CD4-positive, alpha-beta memory T cell (primary cell): Measurements from ENCODE around the gene PLD6. TPM values are rescaled to one million over a fixed set of nuclear protein-coding genes. Genes with fewer than 3 reads are reported as not detected.

Experiments
- CTCF ChIA-PET: fragments of 350-600 bp; sonication (Branson Sonifier 250); formaldehyde crosslinking; loops from one replicate; lab custom pipeline; 2021; ENCODE audit warnings: inconsistent platforms; ENCODE audit not compliant: partially characterized antibody; lab: Charles Lee
- POLR2A ChIA-PET: fragments of 350-600 bp; sonication (Branson Sonifier 250); formaldehyde crosslinking; loops from one replicate; lab custom pipeline; 2021; ENCODE audit not compliant: partially characterized antibody; lab: Charles Lee
- DNase-seq, 5 donors: peaks; one replicate each; pipeline versions ENCODE4 v3.0.0 to v3.0.0-alpha.2; 2020 to 2022; ENCODE audit warnings: mixed read lengths in 1 of 5
- H3K27ac ChIP-seq: one replicate; pipeline ENCODE4 v1.7.0; 2013; ENCODE audit warnings: low read depth, low read length
- H3K27me3 ChIP-seq: 2 replicates; pipeline ENCODE4 v1.7.0; 2013; ENCODE audit warnings: mild to moderate bottlenecking, low read length, moderate library complexity; ENCODE audit not compliant: insufficient read depth
- H3K36me3 ChIP-seq: 2 replicates; pipeline ENCODE4 v1.7.0; 2013; ENCODE audit warnings: mild to moderate bottlenecking, low read length, moderate library complexity; ENCODE audit not compliant: insufficient read depth
- H3K4me1 ChIP-seq: 2 replicates; pipeline ENCODE4 v1.7.0; 2013; ENCODE audit warnings: mild to moderate bottlenecking, low read length, moderate library complexity; ENCODE audit not compliant: insufficient read depth
- H3K4me3 ChIP-seq, 2 donors: one replicate each; pipeline ENCODE4 v1.7.0; 2013; ENCODE audit warnings: low read length in 2 of 2, mild to moderate bottlenecking in 1 of 2
- H3K9me3 ChIP-seq, 2 donors: one replicate each; pipeline ENCODE4 v1.7.0; 2013; ENCODE audit warnings: low read length in 2 of 2, control low read depth in 1 of 2; ENCODE audit not compliant: control insufficient read depth in 1 of 2
- H3K27ac Mint-ChIP-seq, 7 donors: one replicate each; pipeline ENCODE4 v1.8.0; 2020 to 2021; ENCODE audit warnings: mixed read lengths in 7 of 7, mild to moderate bottlenecking in 6 of 7, inconsistent platforms in 3 of 7, moderate library complexity in 3 of 7
- H3K27me3 Mint-ChIP-seq, 2 donors: one replicate each; pipeline ENCODE4 v1.8.0; 2020 to 2021; ENCODE audit warnings: mixed read lengths in 2 of 2
- H3K36me3 Mint-ChIP-seq, 2 donors: one replicate each; pipeline ENCODE4 v1.8.0; 2020 to 2021; ENCODE audit warnings: mixed read lengths in 2 of 2, inconsistent platforms in 1 of 2, mild to moderate bottlenecking in 1 of 2
- H3K4me1 Mint-ChIP-seq, 4 donors: one replicate each; pipeline ENCODE4 v1.8.0; 2020 to 2021; ENCODE audit warnings: mixed read lengths in 4 of 4, mild to moderate bottlenecking in 1 of 4
- H3K4me3 Mint-ChIP-seq, 8 donors: one replicate each; pipeline ENCODE4 v1.8.0; 2020 to 2021; ENCODE audit warnings: mixed read lengths in 8 of 8, mild to moderate bottlenecking in 7 of 8, moderate library complexity in 6 of 8, inconsistent platforms in 3 of 8
- H3K9me3 Mint-ChIP-seq, 8 donors: one replicate each; pipeline ENCODE4 v1.8.0; 2020 to 2021; ENCODE audit warnings: mixed read lengths in 8 of 8, mild to moderate bottlenecking in 5 of 8, inconsistent platforms in 3 of 8, moderate library complexity in 1 of 8
- intact Hi-C: fragments of 100-400 bp; cut with micrococcal nuclease; formaldehyde crosslinking; loops from one replicate; pipeline ENCODE4 v1.15.1; 2023
- polyA plus RNA-seq, 2 donors: library from polyadenylated mRNA; unstranded; fragments of 300-500 nt; fragmentation: Illumina TruSeq; gene quantifications; one replicate each; pipeline ENCODE4 v1.2.3, GENCODE V29; 2021
- total RNA-seq, 2 experiments: library from RNA; stranded (reverse); gene quantifications; one replicate each; pipeline ENCODE4 v1.2.3, GENCODE V29; 2021

Gene PLD6
- total and polyA plus RNA-seq, 4 experiments from 2014 or later = 12.8 to 26.6 (median 16.1) TPM

DNA sequence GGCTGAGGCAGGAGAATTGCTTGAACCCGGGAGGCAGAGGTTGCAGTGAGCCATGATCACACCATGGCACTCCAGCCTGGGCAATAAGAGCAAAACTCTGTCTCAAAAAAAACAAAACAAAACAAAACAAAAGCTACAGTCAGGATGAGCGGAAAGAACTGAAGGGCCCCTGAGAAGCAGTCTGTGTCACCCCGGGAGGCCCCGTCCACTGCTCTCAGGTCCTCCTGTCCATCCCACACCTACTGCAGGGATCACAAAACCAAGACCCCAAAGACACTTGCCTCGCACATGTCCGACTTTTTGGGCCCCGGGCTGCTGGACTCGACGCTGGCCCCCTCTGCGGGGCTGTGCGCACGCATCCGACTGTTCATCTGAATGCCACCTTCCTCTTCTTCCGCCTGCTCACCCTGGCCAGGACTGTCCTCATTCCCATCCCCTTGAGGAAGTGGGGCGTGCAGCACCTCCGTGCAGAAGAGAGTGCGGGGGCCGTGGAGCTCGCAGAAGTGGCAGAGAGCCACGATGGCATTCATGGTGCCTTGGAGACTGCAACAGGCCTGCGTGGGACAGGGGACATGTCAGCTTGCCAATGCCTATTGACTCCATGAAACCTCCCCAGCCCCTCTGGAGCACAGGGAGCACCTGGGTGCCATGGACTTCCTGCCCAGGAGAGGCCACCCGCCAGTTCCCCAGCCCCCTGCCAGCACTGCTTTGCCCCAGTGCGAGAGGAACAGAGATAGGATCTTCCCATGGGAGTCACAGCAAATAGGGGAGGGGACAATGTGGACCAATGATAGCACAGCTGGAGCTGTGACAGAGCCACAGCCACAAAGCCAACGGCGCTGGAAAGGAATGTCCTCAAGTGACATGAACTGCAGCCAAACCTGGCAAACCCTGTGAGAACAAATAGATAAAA lies 21.7 kb upstream of the PLD6 start:
- peaks cover 75% of the 10 kb centered on the region for H3K36me3 ChIP-seq
- peaks cover 45 to 81% of the 10 kb centered on the region in 2 donors for H3K36me3 Mint-ChIP-seq
- no peak overlapping the region for H3K27ac Mint-ChIP-seq

GRCh38 chr17:17226451-17227265 lies 20.5 kb upstream of the PLD6 start:
- H3K27ac Mint-ChIP-seq = no peak overlapping the region
- no peaks in the 10 kb centered on the region for H3K9me3 Mint-ChIP-seq
- no peak for DNase-seq
- Histone ChIP-seq H3K4me1 (no peaks in the 10 kb centered on the region), H3K27ac (no peak overlapping the region), H3K27me3 (no peaks in the 10 kb centered on the region), H3K9me3 (no peaks in the 10 kb centered on the region), H3K4me3 (no peak overlapping the region), H3K36me3 (peaks cover 79% of the 10 kb centered on the region)
- ChIA-PET CTCF (no interaction called here), POLR2A (interaction anchor here (0.8 to 2.2 kb wide), 2 partner anchors 10 to 21 kb away, joined by 3 to 9 read pairs; partner anchors contain the start of genes FLCN and PLD6)
- intact Hi-C loops = no loop called here
- H3K36me3 Mint-ChIP-seq = peaks cover 42 to 81% of the 10 kb centered on the region in 2 donors
- H3K4me1 Mint-ChIP-seq = peaks cover 0 to 7% (median under 1%) of the 10 kb centered on the region in 4 donors
- H3K27me3 Mint-ChIP-seq = no peaks in the 10 kb centered on the region
- no peak overlapping the region for H3K4me3 Mint-ChIP-seq

More for the DNA sequence above, 21.7 kb upstream of the PLD6 start:
- no peaks in the 10 kb centered on the region for H3K9me3 Mint-ChIP-seq
- no peak for DNase-seq
- H3K27me3 ChIP-seq = no peaks in the 10 kb centered on the region
- no peaks in the 10 kb centered on the region for H3K9me3 ChIP-seq
- POLR2A ChIA-PET = interaction anchor here (0.6 to 2.2 kb wide), 2 partner anchors 9 to 221 kb away, joined by 3 to 9 read pairs; partner anchors contain the start of gene FLCN
- peaks cover 0 to 10% (median 1%) of the 10 kb centered on the region in 4 donors for H3K4me1 Mint-ChIP-seq
- H3K4me3 Mint-ChIP-seq = no peak overlapping the region
- H3K27me3 Mint-ChIP-seq = no peaks in the 10 kb centered on the region
- no peaks in the 10 kb centered on the region for H3K4me1 ChIP-seq
- H3K4me3 ChIP-seq = no peak overlapping the region
- H3K27ac ChIP-seq = no peak overlapping the region
- CTCF ChIA-PET = no interaction called here
- intact Hi-C loops = no loop called here

- no peak overlapping the region for H3K4me3 ChIP-seq
- intact Hi-C loops = no loop called here
- Mint-ChIP-seq H3K4me3 (no peak overlapping the region), H3K36me3 (peaks cover 40 to 82% of the 10 kb centered on the region in 2 donors), H3K9me3 (no peaks in the 10 kb centered on the region), H3K27ac (no peak overlapping the region), H3K4me1 (peaks cover 0 to 4% (median 0%) of the 10 kb centered on the region in 4 donors), H3K27me3 (no peaks in the 10 kb centered on the region)
- H3K9me3 ChIP-seq = no peaks in the 10 kb centered on the region
- no peaks in the 10 kb centered on the region for H3K27me3 ChIP-seq
- H3K36me3 ChIP-seq = peaks cover 81% of the 10 kb centered on the region
- POLR2A ChIA-PET = no interaction called here
- no peak overlapping the region for H3K27ac ChIP-seq
- DNase-seq = no peak
- CTCF ChIA-PET = no interaction called here
- no peaks in the 10 kb centered on the region for H3K4me1 ChIP-seq
Observed at GRCh38 chr17:17225901-17226300, 19.8 kb upstream of the PLD6 start.

DNA sequence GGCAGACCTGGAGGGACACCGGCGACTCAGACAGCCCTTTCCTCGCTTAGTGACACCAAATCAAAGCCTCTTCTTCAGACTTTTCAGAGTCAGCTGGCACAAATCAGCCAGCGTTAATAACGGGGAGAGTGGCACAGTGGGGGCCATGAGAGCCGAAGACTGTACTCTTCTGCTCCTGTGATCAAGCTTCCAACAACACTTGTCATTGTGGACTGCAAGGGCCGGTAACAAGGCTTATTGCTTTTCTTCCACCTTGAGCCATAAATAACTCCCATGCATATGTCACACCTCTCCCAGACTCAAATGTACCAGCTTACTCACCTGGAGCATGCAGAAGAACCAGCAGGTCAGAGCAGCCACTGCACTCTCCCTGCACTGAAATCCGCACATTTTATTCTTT lies 18.0 kb upstream of the PLD6 start:
- Histone ChIP-seq H3K27me3 (no peaks in the 10 kb centered on the region), H3K36me3 (peaks cover 85% of the 10 kb centered on the region), H3K9me3 (no peaks in the 10 kb centered on the region), H3K4me1 (no peaks in the 10 kb centered on the region), H3K4me3 (no peak overlapping the region), H3K27ac (no peak overlapping the region)
- intact Hi-C loops = no loop called here
- POLR2A ChIA-PET = no interaction called here
- peaks cover 0 to 1% (median 0%) of the 10 kb centered on the region in 8 donors for H3K9me3 Mint-ChIP-seq
- no peak overlapping the region for H3K27ac Mint-ChIP-seq
- DNase-seq = no peak
- no peaks in the 10 kb centered on the region for H3K27me3 Mint-ChIP-seq
- H3K4me1 Mint-ChIP-seq = peaks cover 0 to under 1% (median 0%) of the 10 kb centered on the region in 4 donors
- peaks cover 36 to 84% of the 10 kb centered on the region in 2 donors for H3K36me3 Mint-ChIP-seq
- H3K4me3 Mint-ChIP-seq = no peak overlapping the region
- CTCF ChIA-PET = no interaction called here

GRCh38 chr17:17223736-17224135 lies 17.6 kb upstream of the PLD6 start:
- POLR2A ChIA-PET = no interaction called here

GRCh38 chr17:17221329-17221728 lies 15.2 kb upstream of the PLD6 start:
- no peak for DNase-seq
- no peak overlapping the region for H3K4me3 ChIP-seq
- H3K27ac ChIP-seq = no peak overlapping the region
- H3K9me3 Mint-ChIP-seq = peaks cover 0 to 1% (median 0%) of the 10 kb centered on the region in 8 donors
- H3K4me1 Mint-ChIP-seq = no peaks in the 10 kb centered on the region
- no peaks in the 10 kb centered on the region for H3K9me3 ChIP-seq
- no peaks in the 10 kb centered on the region for H3K27me3 ChIP-seq
- H3K36me3 Mint-ChIP-seq = peaks cover 45 to 81% of the 10 kb centered on the region in 2 donors
- POLR2A ChIA-PET = interaction anchor here (1.1 to 1.5 kb wide), 2 partner anchors 14 to 15 kb away, joined by 3 to 4 read pairs; no protein-coding TSS in a partner anchor
- H3K27me3 Mint-ChIP-seq = no peaks in the 10 kb centered on the region
- H3K4me1 ChIP-seq = no peaks in the 10 kb centered on the region
- CTCF ChIA-PET = no interaction called here
- peak overlapping the region in 1 of 8 donors; percentile 8 for H3K4me3 Mint-ChIP-seq
- peak overlapping the region in 2 of 7 donors; percentile 46 to 63 for H3K27ac Mint-ChIP-seq
- intact Hi-C loops = no loop called here
- peaks cover 84% of the 10 kb centered on the region for H3K36me3 ChIP-seq

More at GRCh38 chr17:17223736-17224135, 17.6 kb upstream of the PLD6 start:
- no peak overlapping the region for H3K4me3 ChIP-seq
- Mint-ChIP-seq H3K4me1 (no peaks in the 10 kb centered on the region), H3K9me3 (peaks cover 0 to 1% (median 0%) of the 10 kb centered on the region in 8 donors), H3K27ac (no peak overlapping the region), H3K36me3 (peaks cover 36 to 82% of the 10 kb centered on the region in 2 donors), H3K27me3 (no peaks in the 10 kb centered on the region), H3K4me3 (no peak overlapping the region)
- H3K36me3 ChIP-seq = peaks cover 82% of the 10 kb centered on the region
- no peaks in the 10 kb centered on the region for H3K9me3 ChIP-seq
- intact Hi-C loops = no loop called here
- no peaks in the 10 kb centered on the region for H3K4me1 ChIP-seq
- H3K27me3 ChIP-seq = no peaks in the 10 kb centered on the region
- no peak for DNase-seq
- CTCF ChIA-PET = no interaction called here
- no peak overlapping the region for H3K27ac ChIP-seq
